ENCODE data around the gene OR52E1. TPM values are rescaled to one million over a fixed set of nuclear protein-coding genes. Genes with fewer than 3 reads are reported as not detected.
"Not testable (repeated sequence)": the region's sequence is repeated elsewhere in the genome, so short reads cannot be mapped to it uniquely, and the experiment has no call there.

Gene OR52E1
- not detected in 2 replicates for total RNA-seq (2014; rRNA removed; shearing (Covaris generic))
- not detected in 2 replicates for polyA plus RNA-seq (2014; cell fraction: nucleus; rRNA removed)

DNA sequence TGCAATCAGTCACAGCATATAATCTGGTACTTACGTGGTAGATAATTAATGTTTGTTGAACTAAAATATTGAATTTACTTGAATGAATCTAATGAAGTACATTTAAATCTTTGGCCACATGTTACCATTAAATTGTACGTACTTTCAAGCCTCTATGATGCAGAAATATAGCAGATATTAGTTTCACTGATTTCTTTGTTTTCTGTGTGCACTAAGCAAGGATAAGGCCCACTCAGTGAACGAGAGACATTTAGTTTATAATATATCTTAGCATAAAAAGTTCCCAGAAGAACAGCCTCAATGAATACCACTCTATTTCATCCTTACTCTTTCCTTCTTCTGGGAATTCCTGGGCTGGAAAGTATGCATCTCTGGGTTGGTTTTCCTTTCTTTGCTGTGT lies at the start of gene OR52E1:
Gene OR52E1 (plus strand): TSS at position 301 of the 400 bp plus-strand sequence.
- no peak for DNase-seq (ENCODE audit: extremely low read depth, low read depth)

DNA sequence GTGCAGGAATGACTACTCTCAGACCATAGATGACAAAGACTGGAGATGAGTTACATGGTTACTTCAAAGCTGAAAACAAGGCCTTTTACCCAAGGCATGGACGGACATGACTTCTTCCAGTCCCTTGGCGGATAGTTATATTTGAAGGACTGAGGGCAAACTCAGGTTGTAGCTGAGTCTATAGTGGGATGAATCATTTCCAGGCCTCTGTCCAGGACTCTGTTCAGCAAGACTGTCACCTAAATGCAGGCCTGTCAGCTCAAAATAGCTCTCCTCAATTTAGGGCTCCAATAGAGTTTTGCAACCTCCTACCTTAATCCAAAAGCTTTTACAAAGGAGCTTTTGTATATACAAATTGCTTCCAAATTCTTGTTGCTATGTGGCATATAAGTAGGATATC lies 47.4 kb upstream of the OR52E1 start:
- no peak for DNase-seq (ENCODE audit: extremely low read depth, low read depth)

GRCh38 chr11:5036669-5037068 lies 32.7 kb upstream of the OR52E1 start:
- no peak for DNase-seq (ENCODE audit: extremely low read depth, low read depth)

- no peak for DNase-seq (ENCODE audit: extremely low read depth, low read depth)
Measured at GRCh38 chr11:5037926-5038325, 31.4 kb upstream of the OR52E1 start.

- no peak for DNase-seq (ENCODE audit: extremely low read depth, low read depth)
Measured at GRCh38 chr11:5038341-5038740, 31.0 kb upstream of the OR52E1 start.

DNA sequence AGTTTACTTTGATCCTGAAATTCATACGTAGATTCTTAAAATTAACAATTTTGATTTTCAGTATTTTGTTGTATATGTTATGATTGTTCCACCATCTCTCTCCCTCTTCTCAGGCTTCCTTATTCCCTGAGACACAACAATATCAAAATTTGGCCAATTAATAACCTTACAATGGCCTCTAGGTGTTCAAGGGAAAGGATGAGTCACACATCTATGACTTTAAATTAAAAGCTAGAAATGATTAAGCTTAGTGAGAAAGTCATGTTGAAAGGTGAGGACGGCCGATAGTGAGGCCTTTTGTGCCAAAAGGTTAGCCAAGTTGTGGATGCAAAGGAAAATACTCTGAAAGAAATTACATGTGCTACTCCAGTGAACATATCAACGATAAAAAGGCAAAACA lies 28.5 kb upstream of the OR52E1 start:
- DNase-seq (ENCODE audit: extremely low read depth, low read depth): no peak

GRCh38 chr11:5042091-5042490 lies 27.3 kb upstream of the OR52E1 start:
- DNase-seq (ENCODE audit: extremely low read depth, low read depth): no peak

DNA sequence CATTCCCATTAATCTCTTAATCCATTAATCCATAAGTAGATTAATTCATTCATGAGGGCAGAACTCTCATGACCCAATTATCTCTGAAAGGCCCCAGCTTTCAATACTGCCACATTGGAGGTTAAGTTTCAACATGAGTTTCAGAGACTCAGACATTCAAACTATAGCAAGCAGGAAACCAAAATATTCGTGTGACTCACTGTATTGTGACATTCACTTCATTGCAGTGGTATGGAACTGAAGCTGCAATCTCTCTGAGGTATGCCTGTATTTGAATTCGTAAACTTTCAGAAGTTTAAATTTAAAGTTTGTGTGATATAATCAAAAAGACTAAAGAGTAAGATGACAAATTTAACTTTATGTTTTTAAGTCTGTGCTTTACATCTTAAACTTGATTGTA lies 26.0 kb upstream of the OR52E1 start:
- DNase-seq (ENCODE audit: extremely low read depth, low read depth): no peak

DNA sequence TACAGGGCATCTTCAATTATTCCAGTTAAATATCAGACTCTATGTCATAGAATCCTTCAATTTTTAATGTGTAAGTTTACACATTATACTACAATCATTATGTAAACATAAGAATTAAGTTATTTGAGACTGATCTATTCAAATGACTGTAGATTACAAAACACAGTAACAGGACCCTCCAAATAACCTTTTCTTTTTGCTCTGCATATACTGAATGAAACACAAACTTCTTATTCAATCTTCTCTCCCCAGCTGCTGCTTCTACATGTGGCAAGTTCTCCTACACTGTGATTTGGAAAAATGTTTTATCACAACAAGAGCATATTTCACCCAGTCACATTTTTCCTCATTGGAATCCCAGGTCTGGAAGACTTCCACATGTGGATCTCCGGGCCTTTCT lies 23.1 kb upstream of the OR52E1 start, which contains the start of gene OR52J3:
Gene OR52J3 (plus strand): TSS at position 301 of the 400 bp plus-strand sequence. CDS start 0 bp downstream, at position 301.
- no peak for DNase-seq (ENCODE audit: extremely low read depth, low read depth)

DNA sequence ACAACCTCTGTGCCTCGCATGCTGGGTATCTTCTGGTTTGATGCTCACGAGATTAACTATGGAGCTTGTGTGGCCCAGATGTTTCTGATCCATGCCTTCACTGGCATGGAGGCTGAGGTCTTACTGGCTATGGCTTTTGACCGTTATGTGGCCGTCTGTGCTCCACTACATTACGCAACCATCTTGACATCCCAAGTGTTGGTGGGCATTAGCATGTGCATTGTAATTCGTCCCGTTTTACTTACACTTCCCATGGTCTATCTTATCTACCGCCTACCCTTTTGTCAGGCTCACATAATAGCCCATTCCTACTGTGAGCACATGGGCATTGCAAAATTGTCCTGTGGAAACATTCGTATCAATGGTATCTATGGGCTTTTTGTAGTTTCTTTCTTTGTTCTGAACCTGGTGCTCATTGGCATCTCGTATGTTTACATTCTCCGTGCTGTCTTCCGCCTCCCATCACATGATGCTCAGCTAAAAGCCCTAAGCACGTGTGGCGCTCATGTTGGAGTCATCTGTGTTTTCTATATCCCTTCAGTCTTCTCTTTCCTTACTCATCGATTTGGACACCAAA lies 22.5 kb upstream of the OR52E1 start:
- no peak for DNase-seq (ENCODE audit: extremely low read depth, low read depth)

DNA sequence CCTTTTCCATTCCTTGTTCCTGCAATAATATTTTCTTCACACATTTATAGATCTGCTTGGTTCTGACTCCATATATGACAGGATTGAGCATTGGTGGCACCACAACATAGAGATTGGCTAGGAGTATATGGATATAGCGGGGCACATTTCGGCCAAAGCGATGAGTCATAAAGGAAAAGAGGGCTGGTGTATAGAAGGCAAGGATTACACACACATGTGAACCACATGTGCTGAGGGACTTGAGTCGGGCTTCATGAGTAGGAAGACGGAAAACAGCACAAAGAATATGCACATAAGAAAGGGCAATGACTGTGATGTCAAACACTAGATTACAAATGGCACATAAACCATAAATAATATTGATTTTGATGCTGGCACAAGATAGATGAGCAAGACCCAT lies 10.7 kb upstream of the OR52E1 start:
- DNase-seq (ENCODE audit: extremely low read depth, low read depth): not testable (repeated sequence)

DNA sequence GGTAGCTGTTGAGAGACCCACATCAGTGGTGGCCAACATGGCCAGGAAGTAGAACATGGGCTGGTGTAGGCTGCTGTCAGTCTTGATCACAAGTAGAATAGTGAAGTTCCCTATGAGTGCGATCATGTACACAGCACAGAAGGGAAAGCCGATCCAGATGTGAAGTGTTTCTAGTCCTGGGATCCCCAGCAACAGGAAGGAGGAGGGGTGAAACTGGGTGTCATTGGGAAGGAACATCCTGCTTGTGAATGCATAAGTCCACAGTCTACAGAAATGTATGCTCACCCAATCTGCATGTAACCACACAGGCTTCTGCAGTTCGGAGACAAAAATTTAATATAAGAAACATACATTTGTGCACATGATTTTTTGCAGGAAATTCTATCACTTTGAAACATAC lies 10.0 kb upstream of the OR52E1 start, which contains the start of gene OR52E2:
Gene OR52E2 (minus strand): TSS at position 237 of the 400 bp plus-strand sequence. CDS start 0 bp downstream, at position 237.
- no peak for DNase-seq (ENCODE audit: extremely low read depth, low read depth)

- no peak for DNase-seq (ENCODE audit: extremely low read depth, low read depth)
Measured at GRCh38 chr11:5065027-5065426, 4.3 kb upstream of the OR52E1 start.

- DNase-seq (ENCODE audit: extremely low read depth, low read depth): no peak
Measured at GRCh38 chr11:5071799-5072198, 2.4 kb downstream of the OR52E1 start.

GRCh38 chr11:5081405-5081804 lies 12.0 kb downstream of the OR52E1 start:
- no peak for DNase-seq (ENCODE audit: extremely low read depth, low read depth)

- no peak for DNase-seq (ENCODE audit: extremely low read depth, low read depth)
Measured at GRCh38 chr11:5083602-5084001, 14.2 kb downstream of the OR52E1 start.

GRCh38 chr11:5088556-5088955 lies 19.2 kb downstream of the OR52E1 start:
- no peak for DNase-seq (ENCODE audit: extremely low read depth, low read depth)

- no peak for DNase-seq (ENCODE audit: extremely low read depth, low read depth)
Measured at GRCh38 chr11:5090668-5091067, 21.3 kb downstream of the OR52E1 start.

DNA sequence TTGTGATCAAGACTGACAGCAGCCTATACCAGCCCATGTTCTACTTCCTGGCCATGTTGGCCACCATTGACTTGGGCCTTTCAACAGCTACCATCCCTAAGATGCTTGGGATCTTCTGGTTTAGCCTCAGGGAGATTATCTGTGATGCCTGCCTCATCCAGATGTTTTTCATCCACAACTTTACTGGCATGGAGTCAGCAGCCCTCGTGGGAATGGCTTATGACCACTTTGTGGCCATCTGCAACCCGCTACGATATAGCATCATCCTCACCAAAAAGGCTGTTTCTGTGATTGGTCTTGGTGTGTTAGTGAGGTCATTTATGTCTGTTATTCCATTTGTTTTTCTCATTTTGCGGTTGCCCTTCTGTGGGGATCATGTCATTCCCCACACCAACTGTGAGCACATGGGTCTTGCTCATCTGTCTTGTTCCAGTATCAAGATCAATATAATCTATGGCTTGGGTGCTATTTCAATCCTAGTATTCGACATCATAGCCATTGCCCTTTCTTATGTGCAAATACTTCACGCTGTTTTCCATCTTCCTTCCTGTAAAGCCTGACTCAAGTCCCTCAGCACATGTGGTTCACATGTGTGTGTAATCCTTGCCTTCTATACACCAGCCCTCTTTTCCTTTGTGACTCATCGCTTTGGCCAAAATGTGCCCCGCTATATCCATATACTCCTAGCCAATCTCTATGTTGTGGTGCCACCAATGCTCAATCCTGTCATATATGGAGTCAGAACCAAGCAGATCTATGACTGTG lies 23.6 kb downstream of the OR52E1 start:
- DNase-seq (ENCODE audit: extremely low read depth, low read depth): no peak

DNA sequence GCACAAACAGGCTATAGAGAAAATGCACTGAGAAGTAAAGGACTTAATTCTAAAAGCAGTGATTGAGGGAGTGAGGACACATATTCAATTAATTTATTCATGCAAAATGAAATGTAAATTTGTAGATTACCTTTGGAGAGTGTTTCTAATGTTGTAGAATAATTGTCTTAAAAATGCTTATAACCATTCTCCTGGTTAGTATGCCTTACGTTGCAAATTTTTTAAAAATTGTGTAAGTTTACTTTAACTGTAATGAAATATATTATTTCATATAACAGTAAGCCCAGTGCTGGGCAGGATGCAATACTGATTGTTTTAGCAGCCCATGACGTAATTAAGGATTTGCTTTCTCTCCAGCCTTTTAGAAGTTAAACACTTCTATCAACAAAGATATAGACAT lies 26.6 kb downstream of the OR52E1 start:
- DNase-seq (ENCODE audit: extremely low read depth, low read depth): no peak

- no peak for DNase-seq (ENCODE audit: extremely low read depth, low read depth)
Measured at GRCh38 chr11:5102246-5102645, 32.9 kb downstream of the OR52E1 start.

GRCh38 chr11:5103066-5103465 lies 33.7 kb downstream of the OR52E1 start:
- DNase-seq (ENCODE audit: extremely low read depth, low read depth): no peak
